ENCODE results near the gene STK24.
"Not testable (repeated sequence)": the region's sequence is repeated elsewhere in the genome, so short reads cannot be mapped to it uniquely, and the experiment has no call there.

Gene STK24

GRCh38 chr13:98576963-98577835 lies at the start of gene STK24:
STK24 (minus strand) TSS chr13:98577107; CDS start chr13:98576786, 321 bp downstream.
- no peak for DNase-seq

DNA sequence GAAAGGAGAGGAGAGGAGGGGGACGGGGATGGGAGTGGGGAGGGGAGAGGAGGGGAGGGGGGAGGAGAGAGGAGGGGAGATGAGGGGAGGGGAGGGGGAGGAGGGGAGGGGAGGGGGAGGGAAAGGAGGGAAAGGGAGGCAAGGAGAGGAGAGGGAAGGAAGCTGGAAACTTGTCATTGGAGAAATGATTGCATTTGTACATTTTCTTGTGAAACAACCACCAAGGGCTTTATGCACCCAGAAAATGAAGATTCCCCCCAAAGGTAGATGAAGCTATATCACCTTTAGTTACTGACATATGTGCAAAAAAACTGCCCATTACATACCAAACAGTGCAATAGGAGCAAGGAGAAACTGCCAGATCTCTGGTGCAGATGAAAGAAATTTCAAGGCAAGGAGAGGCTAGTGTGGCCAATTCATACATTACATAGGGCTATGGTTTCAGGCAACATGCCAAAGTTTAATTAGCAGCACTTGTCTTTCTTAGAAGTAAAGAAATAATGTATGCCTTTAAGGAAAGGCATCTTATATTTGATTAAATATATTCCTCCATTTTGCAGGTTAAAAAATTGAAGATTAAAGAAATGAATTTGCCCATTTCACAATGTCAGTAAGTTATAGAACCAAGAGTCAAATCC lies 49.5 kb upstream of the STK24 start:
- DNase-seq, result no peak

DNA sequence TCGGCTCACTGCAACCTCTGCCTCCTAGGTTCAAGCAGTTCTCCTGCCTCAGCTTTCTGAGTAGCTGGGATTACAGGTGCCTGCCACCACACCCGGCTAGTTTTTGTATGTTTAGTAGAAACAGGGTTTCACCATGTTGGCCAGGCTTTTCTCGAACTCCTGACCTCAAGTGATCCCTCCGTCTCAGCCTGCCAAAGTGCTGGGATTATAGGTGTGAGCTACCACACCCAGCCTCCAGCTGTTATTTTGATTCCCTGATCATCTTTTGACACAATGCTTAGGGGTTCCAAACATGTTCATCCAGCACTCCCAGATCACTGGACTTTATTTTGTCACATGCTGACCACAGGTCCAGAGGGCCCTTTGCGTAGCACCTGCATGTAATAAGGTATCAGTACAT lies 47.7 kb upstream of the STK24 start:
- not testable (repeated sequence) for DNase-seq

- no peak for DNase-seq
Observed at GRCh38 chr13:98622931-98623331, 46.0 kb upstream of the STK24 start.

GRCh38 chr13:98619556-98619955 lies 42.6 kb upstream of the STK24 start:
- no peak for DNase-seq

GRCh38 chr13:98615595-98615994 lies 38.7 kb upstream of the STK24 start:
- not testable (repeated sequence) for DNase-seq

- DNase-seq, result no peak
Observed at GRCh38 chr13:98613591-98613990, 36.7 kb upstream of the STK24 start.

DNA sequence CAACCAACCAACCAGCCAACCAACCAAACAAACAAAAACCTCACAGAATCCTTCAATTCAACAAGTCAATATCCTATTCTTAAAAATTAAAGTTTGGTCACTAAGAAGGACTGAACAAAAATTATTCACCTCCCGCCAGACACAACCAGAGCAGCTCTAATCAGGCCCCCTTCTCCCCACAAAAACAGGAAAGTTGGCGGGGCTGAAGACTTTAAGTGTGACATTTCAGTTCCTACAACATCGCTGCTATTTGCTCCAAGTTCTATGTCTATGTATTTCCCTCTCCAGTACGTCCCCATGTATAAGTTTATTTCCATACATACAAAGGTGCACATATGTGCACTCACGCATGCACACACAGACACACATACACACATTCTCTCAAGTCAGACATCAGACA lies 32.8 kb upstream of the STK24 start:
- no peak for DNase-seq

- no peak for DNase-seq
Observed at GRCh38 chr13:98606296-98606695, 29.4 kb upstream of the STK24 start.

- DNase-seq, result no peak
Observed at GRCh38 chr13:98599502-98600328, 22.8 kb upstream of the STK24 start.

DNA sequence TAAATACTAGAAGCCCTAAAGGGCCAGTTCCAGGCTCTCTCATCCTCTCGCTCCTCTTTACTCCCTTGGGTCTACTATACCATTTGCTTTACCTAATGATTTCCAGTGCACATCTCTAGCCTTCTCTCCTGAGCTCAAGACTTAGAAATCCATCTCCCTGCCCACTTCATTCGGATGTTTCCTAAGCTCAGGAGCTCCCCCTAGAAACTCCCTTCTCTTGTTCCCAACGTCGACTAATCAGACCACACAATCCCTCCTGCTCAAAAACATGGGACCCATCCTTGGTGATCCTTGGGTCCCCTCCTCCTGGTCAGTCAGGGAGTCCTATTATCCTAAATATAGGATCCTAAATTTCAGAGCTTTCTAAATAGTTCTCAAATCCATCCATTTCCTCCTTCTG lies 21.1 kb upstream of the STK24 start:
- no peak for DNase-seq

DNA sequence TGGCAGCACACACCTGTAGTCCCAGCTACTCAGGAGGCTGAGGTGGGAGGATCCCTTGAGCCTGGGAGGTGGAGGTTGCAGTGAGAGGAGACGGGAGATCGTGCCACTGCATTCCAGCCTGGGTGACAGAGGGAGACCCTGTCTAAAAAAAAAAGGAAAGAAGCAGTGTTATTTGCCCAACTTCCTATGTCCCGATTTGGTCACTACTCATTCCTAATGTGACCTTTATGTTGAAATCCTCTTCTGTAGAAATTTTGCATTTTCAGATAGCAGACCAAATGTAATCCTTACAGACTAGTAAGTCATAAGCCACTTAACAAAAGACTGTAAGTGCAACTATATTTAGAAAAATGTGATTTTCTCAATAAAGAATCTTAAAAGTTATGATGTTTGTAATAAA lies 18.2 kb upstream of the STK24 start:
- DNase-seq, result no peak

GRCh38 chr13:98592362-98592732 lies 15.4 kb upstream of the STK24 start:
- DNase-seq, result no peak

DNA sequence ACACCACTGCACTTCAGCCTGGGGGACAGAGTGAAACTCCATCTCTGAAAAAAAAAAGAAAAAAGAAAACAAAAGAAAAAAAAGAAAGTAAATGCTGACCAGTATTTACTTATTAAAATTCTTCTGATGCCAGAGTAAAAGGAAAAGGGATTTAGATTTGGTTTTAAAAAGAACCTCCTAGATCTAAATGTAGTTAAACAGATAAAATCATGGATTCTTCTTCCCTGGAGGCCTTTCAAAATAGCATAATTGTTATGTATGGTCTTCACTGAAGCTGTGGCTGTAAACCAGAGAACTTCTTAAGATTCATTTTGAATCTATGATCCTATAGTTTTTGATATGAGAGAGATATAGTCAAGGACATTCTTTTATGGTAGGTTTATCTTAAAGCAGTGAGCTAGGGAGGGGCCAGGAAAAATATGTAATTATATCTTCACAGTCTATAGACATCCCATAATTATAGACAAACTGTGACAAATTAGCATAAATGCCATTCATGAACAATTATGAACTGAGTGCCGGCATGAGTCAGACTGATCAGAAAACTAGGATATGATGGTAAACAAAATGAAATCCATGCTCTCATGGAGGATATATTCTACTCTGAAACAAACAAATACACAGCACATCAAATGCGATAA lies 14.9 kb upstream of the STK24 start:
- no peak for DNase-seq

GRCh38 chr13:98590471-98590870 lies 13.6 kb upstream of the STK24 start:
- not testable (repeated sequence) for DNase-seq

GRCh38 chr13:98589516-98589915 lies 12.6 kb upstream of the STK24 start:
- not testable (repeated sequence) for DNase-seq

DNA sequence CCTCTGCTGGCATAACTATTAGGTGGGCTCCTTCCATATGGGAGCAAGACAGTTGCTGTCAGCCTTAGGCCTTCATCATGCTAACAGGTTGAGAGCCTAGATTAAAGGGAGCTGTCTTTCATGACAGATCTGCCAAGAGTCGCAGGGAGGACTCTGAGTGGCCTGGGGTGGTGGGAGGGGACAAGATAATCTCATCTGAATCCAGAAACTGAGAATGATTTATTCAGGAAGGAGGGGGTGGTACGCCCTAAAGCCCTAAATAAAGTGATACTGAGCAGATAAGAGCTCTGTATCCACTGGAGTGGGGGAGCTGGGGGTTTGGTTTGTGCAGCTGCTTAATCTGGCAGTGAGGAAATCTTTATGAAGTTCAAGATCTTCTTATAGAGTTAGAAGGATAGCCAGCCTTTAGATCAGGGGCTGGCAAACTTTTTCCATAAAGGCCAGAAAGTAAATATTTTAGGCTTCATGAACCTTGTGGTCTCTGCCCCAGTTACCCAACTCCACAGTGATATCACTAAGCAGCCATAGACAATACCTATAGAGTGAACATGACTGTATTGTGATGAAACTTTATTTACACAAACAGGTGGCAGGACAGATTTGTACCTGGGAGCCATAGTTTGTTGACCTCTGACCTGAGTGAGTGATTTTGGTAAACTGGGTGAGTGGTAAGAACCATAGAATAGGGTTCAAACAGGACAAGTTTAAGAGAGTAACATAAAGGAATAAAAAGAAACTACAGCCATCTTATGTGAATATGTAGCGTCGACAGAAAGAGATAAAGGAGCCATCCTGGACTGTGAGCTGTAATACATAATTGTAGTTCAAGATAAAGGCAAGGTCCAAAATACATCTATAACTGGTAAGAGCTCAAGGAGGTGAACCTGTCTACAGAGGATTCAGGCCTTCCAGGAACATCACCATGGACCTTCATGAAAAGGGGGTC lies 9.8 kb upstream of the STK24 start:
- DNase-seq, result no peak

DNA sequence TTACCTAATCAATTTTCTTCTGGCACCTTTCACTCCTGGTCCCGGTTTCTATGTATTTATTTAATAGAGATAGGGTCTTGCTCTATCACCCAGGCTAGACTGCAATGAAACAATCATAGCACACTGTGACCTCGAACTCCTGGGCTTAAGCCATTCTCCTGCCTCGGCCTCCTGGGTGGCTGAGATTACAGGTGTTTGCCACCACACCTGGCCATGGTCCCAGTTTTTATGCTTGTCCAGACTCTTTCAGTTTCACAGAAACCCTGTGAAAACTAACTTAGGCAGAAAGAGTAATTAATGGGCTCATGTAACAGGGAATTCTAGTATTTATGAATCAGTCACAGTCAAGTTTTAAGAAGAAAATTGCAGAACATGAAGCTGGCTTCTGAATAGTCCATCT lies 9.0 kb upstream of the STK24 start:
- DNase-seq, result no peak

DNA sequence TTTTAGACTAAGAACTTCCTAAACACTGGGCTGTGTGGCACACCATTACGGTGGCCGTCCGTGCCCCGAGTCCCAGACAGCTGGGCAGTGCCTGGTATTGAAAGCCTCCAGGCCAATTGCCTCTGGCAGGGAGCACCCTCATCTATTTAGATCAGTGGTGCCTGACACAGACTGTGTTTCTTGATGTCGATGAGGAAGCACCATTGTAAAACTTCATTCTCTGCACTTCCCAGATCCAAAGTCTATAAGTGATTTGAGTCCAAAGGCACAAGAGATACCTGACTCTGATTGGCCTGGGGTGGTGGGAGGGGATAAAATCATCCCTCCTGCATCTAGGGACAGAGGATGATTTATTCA lies 8.5 kb upstream of the STK24 start:
- no peak for DNase-seq

DNA sequence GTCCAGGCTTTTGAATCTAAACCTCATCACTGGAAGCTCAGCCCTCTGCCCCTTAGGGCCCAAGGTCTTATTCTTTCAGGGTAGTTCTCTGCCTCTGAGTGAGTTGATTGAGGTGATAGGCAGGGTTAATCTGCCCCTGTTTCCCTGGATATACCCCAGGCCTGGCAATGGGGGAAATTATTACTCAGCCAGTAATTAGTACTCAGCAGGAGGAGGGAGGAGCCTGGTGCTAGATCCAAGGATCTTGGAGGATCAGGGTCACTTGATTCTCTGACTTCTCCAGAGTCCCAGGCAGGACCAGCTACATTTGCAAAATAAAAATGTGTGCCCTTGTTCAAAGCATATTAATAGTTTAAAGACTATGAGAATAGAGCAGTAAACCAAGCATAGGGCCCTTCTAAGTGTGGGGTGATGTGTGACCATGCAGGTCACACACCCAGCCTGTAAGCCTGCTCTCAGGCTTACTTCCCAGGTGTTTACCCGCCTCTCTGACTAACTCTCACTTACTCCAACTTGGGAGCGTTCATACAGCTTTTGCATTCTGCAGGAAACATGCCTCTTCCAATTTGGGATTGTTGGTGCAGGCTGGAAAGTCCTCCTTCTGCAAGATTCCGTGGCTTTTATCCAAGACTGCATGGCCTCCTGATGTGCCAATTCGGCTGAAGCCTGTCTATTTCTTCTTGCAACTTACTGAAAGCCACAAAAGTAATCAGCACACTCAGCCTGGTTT lies 7.9 kb upstream of the STK24 start:
- no peak for DNase-seq

DNA sequence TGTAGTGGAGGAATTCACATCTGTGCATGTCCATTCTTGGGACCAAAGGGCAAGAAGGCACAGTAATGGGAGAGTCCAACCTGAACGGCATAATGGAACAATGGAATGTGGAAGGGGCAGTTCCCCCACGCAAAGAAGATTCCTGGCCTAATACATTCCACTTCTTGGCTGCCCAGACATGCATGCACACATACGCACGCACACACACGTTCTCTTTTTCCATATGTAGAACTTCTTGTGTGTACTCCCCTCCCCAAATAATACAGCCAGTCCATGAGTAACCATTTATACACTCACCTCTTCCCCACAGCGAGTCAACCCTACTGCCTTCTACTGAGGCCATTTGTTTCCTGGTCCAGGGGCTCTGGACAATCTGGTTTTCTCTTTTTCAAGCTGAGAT lies 6.0 kb upstream of the STK24 start:
- DNase-seq, result no peak

Measured in KG1 (cell line).